K562 (cell line): ENCODE measurements around the gene OR5T2. TPM values are rescaled to one million over a fixed set of nuclear protein-coding genes. Genes with fewer than 3 reads are reported as not detected.

Experiments
- ATAC-seq: fragments of 200-7000 bp; cut with Tn5 transposase; 3 replicates; pipeline ENCODE4 v1.9.1; 2020; ENCODE audit warnings: moderate library complexity
- BruUV-seq: library from RNA; stranded (reverse); fragments of 400-500 nt; replicated peaks from 2 replicates; lab custom pipeline; 2021; lab: Mats Ljungman, UMichigan
- CTCF ChIA-PET: fragments of 300-600 bp; formaldehyde crosslinking; extraction: SDS; loops from one replicate; lab custom pipeline; 2021; ENCODE audit warnings: low intra/inter-chr PET ratio; lab: Yijun Ruan, JAX
- POLR2A ChIA-PET: fragments of 300-600, 350-650 bp; sonication (Branson Sonifier 250); formaldehyde crosslinking; extraction: SDS; loops from one replicate; lab custom pipeline; 2021; ENCODE audit warnings: antibody characterized with exemption, inconsistent platforms; lab: Yijun Ruan, JAX
- DNase-seq, 4 experiments: peaks; one replicate each; pipeline versions ENCODE4 v3.0.0 to v3.0.0-alpha.2; 2011 to 2018; ENCODE audit warnings: low spot score in 3 of 4, mixed read lengths in 3 of 4; ENCODE audit errors: extremely low read depth in 1 of 4
- FAIRE-seq: peaks from 2 replicates; lab custom pipeline; 2011; peaks lifted over from hg19 to GRCh38; lab: Jason Lieb, UNC
- H2AFZ ChIP-seq: 2 replicates; pipeline ENCODE4 v1.6.0; 2011; ENCODE audit warnings: low read depth, low read length, control low read depth, inconsistent platforms
- H3K27ac ChIP-seq: fragments of 200-600 bp; 3 replicates; pipeline ENCODE4 v1.8.0; 2011; ENCODE audit warnings: low read depth, mild to moderate bottlenecking, control low read depth, inconsistent platforms, low read length, moderate library complexity, mixed read lengths; ENCODE audit errors: extremely low read depth
- H3K27me3 ChIP-seq, 2 experiments: fragments of 300-600 bp in 1 of 2; 2 replicates in 1 of 2; 3 replicates in 1 of 2; pipeline versions ENCODE4 v1.6.0 to v1.8.0; 2011; ENCODE audit warnings: inconsistent platforms in 2 of 2, low read length in 2 of 2, mild to moderate bottlenecking in 1 of 2, mixed read lengths in 1 of 2, moderate library complexity in 1 of 2; ENCODE audit not compliant: control insufficient read depth in 2 of 2, insufficient read depth in 2 of 2
- H3K36me3 ChIP-seq: fragments of 300-600 bp; 3 replicates; pipeline ENCODE4 v1.8.0; 2011; ENCODE audit warnings: mild to moderate bottlenecking, low read length, inconsistent platforms; ENCODE audit not compliant: control insufficient read depth, insufficient read depth
- H3K4me1 ChIP-seq, 2 experiments: fragments of 200-600 bp in 1 of 2; replicated peaks in 1 of 2; 2 replicates in 1 of 2; 3 replicates in 1 of 2; pipeline versions ENCODE4 v1.5.1 to v1.8.0; 2011; ENCODE audit warnings: inconsistent platforms in 2 of 2, low read length in 2 of 2, mild to moderate bottlenecking in 1 of 2, mixed read lengths in 1 of 2, moderate library complexity in 1 of 2; ENCODE audit not compliant: control insufficient read depth in 2 of 2, insufficient read depth in 2 of 2
- H3K4me2 ChIP-seq: 2 replicates; pipeline ENCODE4 v1.6.1; 2011; ENCODE audit warnings: low read length, control low read depth, inconsistent platforms, mixed read lengths; ENCODE audit not compliant: insufficient read depth
- H3K4me3 ChIP-seq: fragments of 200-600 bp; sonication (generic), shearing (Covaris generic); 2 replicates; pipeline ENCODE4 v1.5.1; 2016; ENCODE audit warnings: control low read depth, inconsistent platforms
- H3K79me2 ChIP-seq: fragments of 200-600 bp; 3 replicates; pipeline ENCODE4 v1.8.0; 2011; ENCODE audit warnings: low read length, inconsistent platforms; ENCODE audit not compliant: control insufficient read depth, insufficient read depth
- H3K9ac ChIP-seq, 2 experiments: 2 replicates each; pipeline versions ENCODE4 v1.6.0 to v1.6.1; 2011; ENCODE audit warnings: low read depth in 2 of 2, low read length in 2 of 2, control low read depth in 1 of 2, inconsistent platforms in 1 of 2, mild to moderate bottlenecking in 1 of 2, mixed read lengths in 1 of 2; ENCODE audit not compliant: insufficient read depth in 1 of 2
- H3K9me1 ChIP-seq: one replicate; pipeline ENCODE4 v1.6.0; 2011; ENCODE audit warnings: inconsistent platforms, mild to moderate bottlenecking, low read length, moderate library complexity; ENCODE audit not compliant: control insufficient read depth, insufficient read depth
- H3K9me3 ChIP-seq: replicated peaks from 2 replicates; pipeline ENCODE4 v1.5.1; 2011; ENCODE audit warnings: low read depth, low read length, inconsistent platforms; ENCODE audit not compliant: control insufficient read depth, insufficient read depth
- H4K20me1 ChIP-seq: replicated peaks from 2 replicates; pipeline ENCODE4 v1.6.1; 2011; ENCODE audit warnings: low read length, inconsistent platforms, mixed read lengths; ENCODE audit not compliant: control insufficient read depth, insufficient read depth
- CAMTA2 ChIP-seq: fragments of 250-450 bp; sonication (Bioruptor Pico); conservative IDR thresholded peaks from 2 replicates; pipeline ENCODE4 v1.5.1; 2022
- CBX3 ChIP-seq, 2 experiments: IDR thresholded peaks; 1 replicate in 1 of 2; 2 replicates in 1 of 2; pipeline ENCODE4 v1.6.1; 2012; ENCODE audit warnings: inconsistent platforms in 2 of 2, low read length in 2 of 2, borderline replicate concordance in 1 of 2, control low read depth in 1 of 2
- CREM ChIP-seq: IDR thresholded peaks from 2 replicates; pipeline ENCODE4 v1.6.1; 2014; ENCODE audit warnings: antibody characterized with exemption, low read depth
- EHMT2 ChIP-seq: fragments of 450-650 bp; IDR thresholded peaks from 2 replicates; pipeline ENCODE4 v1.6.1; 2018; ENCODE audit warnings: antibody characterized with exemption
- ELK3 ChIP-seq: fragments of 450-650 bp; formaldehyde crosslinking; IDR thresholded peaks from 2 replicates; pipeline ENCODE4 v1.4.0; 2020; ENCODE audit warnings: mild to moderate bottlenecking
- GTF2F1 ChIP-seq: IDR thresholded peaks from 2 replicates; pipeline ENCODE4 v1.6.1; 2011; ENCODE audit warnings: low read depth, low read length, improper control_type of control experiment
- HDAC8 ChIP-seq: fragments of 450-650 bp; IDR thresholded peaks from 2 replicates; pipeline ENCODE4 v1.6.1; 2016; ENCODE audit warnings: mild to moderate bottlenecking, missing genetic modification characterization, moderate library complexity, missing compliant biosample characterization
- IFI16 ChIP-seq: fragments of 250-450 bp; sonication (Bioruptor Pico); IDR thresholded peaks from 2 replicates; pipeline ENCODE4 v2.1.2; 2022; ENCODE audit warnings: mild to moderate bottlenecking, inconsistent platforms
- NELFE ChIP-seq: IDR thresholded peaks from 2 replicates; pipeline ENCODE4 v1.6.1; 2011; ENCODE audit warnings: mild to moderate bottlenecking; ENCODE audit not compliant: insufficient read depth, insufficient read length
- RNF219 ChIP-seq: fragments of 250-450 bp; sonication (Bioruptor Pico); IDR thresholded peaks from 2 replicates; pipeline ENCODE4 v1.5.0; 2022; ENCODE audit warnings: mild to moderate bottlenecking
- RUNX1 ChIP-seq: sonication (generic); IDR thresholded peaks from 2 replicates; pipeline ENCODE4 v1.6.1; 2016; ENCODE audit warnings: antibody characterized with exemption, low read depth
- ZNF655 ChIP-seq: fragments of 250-450 bp; sonication (Bioruptor Pico); IDR thresholded peaks from 2 replicates; pipeline ENCODE4 v1.5.0; 2021
- ZNF717 ChIP-seq: fragments of 250-450 bp; sonication (Bioruptor Pico); IDR thresholded peaks from 2 replicates; pipeline ENCODE4 v1.5.0; 2021
- in situ Hi-C: fragments of 300-500 bp; cut with MboI; formaldehyde crosslinking; loops from 4 replicates; pipeline ENCODE4 v1.15.0; 2018; ENCODE audit warnings: inconsistent platforms, mixed read lengths
- intact Hi-C: fragments of 100-400 bp; cut with micrococcal nuclease; formaldehyde crosslinking; loops from 2 replicates; pipeline ENCODE4 v1.14.2; 2022
- polyA plus RNA-seq, 8 experiments: library from polyadenylated mRNA; depleted of rRNA in 4 of 8; stranded (reverse) in 5 of 8; unstranded in 3 of 8; fragments of >200 nt; fragmentation: Nextera tagmentation in 2 of 8; fragmentation: Illumina TruSeq in 1 of 8; extraction: Ambion mirVana in 2 of 8; extraction: Trizol in 1 of 8; gene quantifications; 2 replicates each; pipeline versions ENCODE4 v1.2.1 to v1.2.3, GENCODE V29; 2011 to 2014; ENCODE audit warnings: inconsistent platforms in 1 of 8, missing spikeins in 1 of 8
- total RNA-seq, 7 experiments: library from RNA; depleted of rRNA in 6 of 7; stranded (reverse); fragments of >200 nt in 6 of 7; fragmentation: Illumina TruSeq in 2 of 7; extraction: Trizol in 2 of 7; gene quantifications; 2 replicates each; pipeline versions ENCODE4 v1.2.1 to v1.2.3, GENCODE V29; 2011 to 2021; ENCODE audit warnings: low replicate concordance in 1 of 7
- TF ChIP-seq, protein P1 (sequence below): IDR thresholded peaks from 3 replicates; pipeline ENCODE4 v1.6.1; 2011; ENCODE audit warnings: borderline replicate concordance, mild to moderate bottlenecking, moderate library complexity; ENCODE audit not compliant: insufficient read length; ENCODE audit errors: extremely low read depth
- TF ChIP-seq, protein P2 (sequence below): sonication (generic); formaldehyde crosslinking; IDR thresholded peaks from 2 replicates; pipeline ENCODE4 v1.9.0; 2022; ENCODE audit warnings: mild to moderate bottlenecking, missing genetic modification reagents

The OR5T2 gene
- total and polyA plus RNA-seq, 9 of the 15 experiments (the other 6 are each of a cell fraction or from before 2014, with no cell fraction given): not detected

DNA sequence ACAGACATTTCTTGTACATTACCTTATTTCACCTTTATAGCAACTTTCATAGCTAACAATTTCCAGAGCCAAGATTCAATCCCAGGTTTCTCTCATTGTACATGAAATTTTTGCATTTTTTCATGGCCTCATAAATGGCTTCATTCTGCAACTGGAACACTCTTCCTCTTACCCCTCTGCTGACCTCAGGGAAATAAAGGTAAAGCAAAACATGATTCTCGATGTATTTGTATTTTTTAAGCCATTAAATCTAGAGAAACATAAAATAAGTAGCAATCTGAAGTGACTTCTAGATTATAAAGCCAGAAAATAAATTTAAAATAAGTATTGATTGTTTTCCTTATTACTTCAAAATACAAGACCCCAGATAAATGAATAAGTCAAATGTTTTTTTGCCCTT lies at the start of gene OR5T2 (continued):
- TF ChIP-seq CREM (no peak), EHMT2 (no peak)

- Histone ChIP-seq H3K4me1 (no peaks in the 10 kb centered on the region), H3K27ac (no peak within 1 kb of the TSS), H4K20me1 (no peaks in the 10 kb centered on the region), H3K36me3 (no peaks in the 10 kb centered on the region), H3K4me2 (no peak within 1 kb of the TSS), H3K27me3 (no peaks in the 10 kb centered on the region), H3K9ac (no peak within 1 kb of the TSS), H3K9me3 (no peaks in the 10 kb centered on the region; the same call in 1 of the 2 replicates), H2AFZ (no peak within 1 kb of the TSS), H3K4me3 (no peak within 1 kb of the TSS), H3K9me1 (no peaks in the 10 kb centered on the region), H3K79me2 (no peaks in the 10 kb centered on the region)
- no peak for DNase-seq
- ATAC-seq: no peak
- POLR2A ChIA-PET: no interaction called here
- in situ Hi-C loops (no loop called here), intact Hi-C loops (no loop called here)
- CTCF ChIA-PET: no interaction called here
- no TSS peak for BruUV-seq
- no peak for FAIRE-seq
- TF ChIP-seq CAMTA2 (CRISPR knock-in tag) (no peak), ZNF717 (CRISPR knock-in tag) (no peak), RUNX1 (no peak), NELFE (no peak), ZNF655 (CRISPR knock-in tag) (no peak), ELK3 (CRISPR knock-in tag) (no peak), GTF2F1 (no peak), HDAC8 (tag) (no peak), IFI16 (no peak), CBX3 (IDR thresholded peaks at IDR 0.05; ENCODE audit: borderline replicate concordance in 1 of 2, low read length in 2 of 2) (no peak), RNF219 (no peak)
- TF ChIP-seq, protein P1, sequence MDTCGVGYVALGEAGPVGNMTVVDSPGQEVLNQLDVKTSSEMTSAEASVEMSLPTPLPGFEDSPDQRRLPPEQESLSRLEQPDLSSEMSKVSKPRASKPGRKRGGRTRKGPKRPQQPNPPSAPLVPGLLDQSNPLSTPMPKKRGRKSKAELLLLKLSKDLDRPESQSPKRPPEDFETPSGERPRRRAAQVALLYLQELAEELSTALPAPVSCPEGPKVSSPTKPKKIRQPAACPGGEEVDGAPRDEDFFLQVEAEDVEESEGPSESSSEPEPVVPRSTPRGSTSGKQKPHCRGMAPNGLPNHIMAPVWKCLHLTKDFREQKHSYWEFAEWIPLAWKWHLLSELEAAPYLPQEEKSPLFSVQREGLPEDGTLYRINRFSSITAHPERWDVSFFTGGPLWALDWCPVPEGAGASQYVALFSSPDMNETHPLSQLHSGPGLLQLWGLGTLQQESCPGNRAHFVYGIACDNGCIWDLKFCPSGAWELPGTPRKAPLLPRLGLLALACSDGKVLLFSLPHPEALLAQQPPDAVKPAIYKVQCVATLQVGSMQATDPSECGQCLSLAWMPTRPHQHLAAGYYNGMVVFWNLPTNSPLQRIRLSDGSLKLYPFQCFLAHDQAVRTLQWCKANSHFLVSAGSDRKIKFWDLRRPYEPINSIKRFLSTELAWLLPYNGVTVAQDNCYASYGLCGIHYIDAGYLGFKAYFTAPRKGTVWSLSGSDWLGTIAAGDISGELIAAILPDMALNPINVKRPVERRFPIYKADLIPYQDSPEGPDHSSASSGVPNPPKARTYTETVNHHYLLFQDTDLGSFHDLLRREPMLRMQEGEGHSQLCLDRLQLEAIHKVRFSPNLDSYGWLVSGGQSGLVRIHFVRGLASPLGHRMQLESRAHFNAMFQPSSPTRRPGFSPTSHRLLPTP: no peak
- TF ChIP-seq, protein P2, sequence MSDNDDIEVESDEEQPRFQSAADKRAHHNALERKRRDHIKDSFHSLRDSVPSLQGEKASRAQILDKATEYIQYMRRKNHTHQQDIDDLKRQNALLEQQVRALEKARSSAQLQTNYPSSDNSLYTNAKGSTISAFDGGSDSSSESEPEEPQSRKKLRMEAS: no peak
These were observed 39.8 kb upstream of the OR5T2 start, which contains the start of gene OR5T1 for GRCh38 chr11:56273854-56274253. Gene OR5T1, plus strand, starts transcription at chr11:56274154. Its CDS starts 1,485 bp downstream, at chr11:56275639.
